ENCODE results near the gene GPBP1L1. TPM values are rescaled to one million over a fixed set of nuclear protein-coding genes. Genes with fewer than 3 reads are reported as not detected.
A peak's percentile ranks its signal among the peaks of the same experiment; 100 is the strongest.

The GPBP1L1 gene
- total and polyA plus RNA-seq, 2 experiments from 2014 or later, result 67.9 to 95.8 TPM

- peaks cover 32% of the 10 kb centered on the region for H4K20me1 ChIP-seq (ENCODE audit: insufficient read depth, poor library complexity, severe bottlenecking)
- peak overlapping the region; percentile 81 for H3K4me3 ChIP-seq
- peak overlapping the region; percentile 79 for H3K4me2 ChIP-seq
- no peak overlapping the region for H2AFZ ChIP-seq
- TF ChIP-seq EZH2phosphoT487 (IDR thresholded peaks at IDR 0.05; ENCODE audit: low read depth, severe bottlenecking, unreplicated experiment) (no peak), EZH2 (IDR thresholded peaks at IDR 0.05; ENCODE audit: borderline replicate concordance) (no peak), CTCF (IDR thresholded peaks at IDR 0.05; ENCODE audit: poor library complexity) (no peak)
- no peaks in the 10 kb centered on the region for H3K36me3 ChIP-seq (replicated peaks; ENCODE audit: insufficient read depth, low read depth)
- H3K27ac ChIP-seq, result peak overlapping the region; percentile 80
- DNase-seq (ENCODE audit: low spot score), result no peak
- H3K9me3 ChIP-seq (ENCODE audit: low read depth), result no peaks in the 10 kb centered on the region
- no peaks in the 10 kb centered on the region for H3K27me3 ChIP-seq
- H3K4me1 ChIP-seq (ENCODE audit: insufficient read depth), result peaks cover 14% of the 10 kb centered on the region
- H3K79me2 ChIP-seq, result peaks cover 50% of the 10 kb centered on the region
- no peaks in the 10 kb centered on the region for H3K9me2 ChIP-seq (replicated peaks; ENCODE audit: insufficient read depth)
- WGBS (ENCODE audit: low lambda C conversion rate, missing lambda C conversion rate), result 3% methylated on average over 5 of the region's 5 CpGs
Measured at GRCh38 chr1:45585110-45585426, 101.3 kb downstream of the GPBP1L1 start.

- H4K20me1 ChIP-seq (ENCODE audit: insufficient read depth, poor library complexity, severe bottlenecking), result peaks cover 31% of the 10 kb centered on the region
- no peaks in the 10 kb centered on the region for H3K27me3 ChIP-seq
- H3K4me3 ChIP-seq, result peak overlapping the region; percentile 81
- H3K4me2 ChIP-seq, result peak overlapping the region; percentile 79
- WGBS (ENCODE audit: low lambda C conversion rate, missing lambda C conversion rate), result 1% methylated on average over 39 of the region's 59 CpGs
- peak; percentile 96 for DNase-seq (ENCODE audit: low spot score)
- H3K9me2 ChIP-seq (replicated peaks; ENCODE audit: insufficient read depth), result no peaks in the 10 kb centered on the region
- H3K4me1 ChIP-seq (ENCODE audit: insufficient read depth), result peaks cover 14% of the 10 kb centered on the region
- H3K27ac ChIP-seq, result peak overlapping the region; percentile 80
- no peaks in the 10 kb centered on the region for H3K36me3 ChIP-seq (replicated peaks; ENCODE audit: insufficient read depth, low read depth)
- H3K79me2 ChIP-seq, result peaks cover 44% of the 10 kb centered on the region
- H3K9me3 ChIP-seq (ENCODE audit: low read depth), result no peaks in the 10 kb centered on the region
- H2AFZ ChIP-seq, result peak overlapping the region; percentile 96
- no peak for TF ChIP-seq CTCF (IDR thresholded peaks at IDR 0.05; ENCODE audit: poor library complexity)
- no peak for TF ChIP-seq EZH2 (IDR thresholded peaks at IDR 0.05; ENCODE audit: borderline replicate concordance)
- no peak for TF ChIP-seq EZH2phosphoT487 (IDR thresholded peaks at IDR 0.05; ENCODE audit: low read depth, severe bottlenecking, unreplicated experiment)
Measured at GRCh38 chr1:45584351-45585109, 101.8 kb downstream of the GPBP1L1 start.

- peak within 1 kb of the TSS; percentile 79 for H3K4me2 ChIP-seq
- H3K4me3 ChIP-seq, result peak within 1 kb of the TSS; percentile 81
- peaks cover 14% of the 10 kb centered on the region for H3K4me1 ChIP-seq (ENCODE audit: insufficient read depth)
- no peaks in the 10 kb centered on the region for H3K9me3 ChIP-seq (ENCODE audit: low read depth)
- WGBS (ENCODE audit: low lambda C conversion rate, missing lambda C conversion rate), result under 1% methylated on average over 27 of the region's 41 CpGs
- peak; percentile 93 for DNase-seq (ENCODE audit: low spot score)
- H3K27ac ChIP-seq, result peak within 1 kb of the TSS; percentile 80
- no peaks in the 10 kb centered on the region for H3K27me3 ChIP-seq
- H3K36me3 ChIP-seq (replicated peaks; ENCODE audit: insufficient read depth, low read depth), result no peaks in the 10 kb centered on the region
- H4K20me1 ChIP-seq (ENCODE audit: insufficient read depth, poor library complexity, severe bottlenecking), result peaks cover 26% of the 10 kb centered on the region
- H3K79me2 ChIP-seq, result peaks cover 37% of the 10 kb centered on the region
- no peak for TF ChIP-seq EZH2phosphoT487 (IDR thresholded peaks at IDR 0.05; ENCODE audit: low read depth, severe bottlenecking, unreplicated experiment)
- TF ChIP-seq CTCF (IDR thresholded peaks at IDR 0.05; ENCODE audit: poor library complexity), result no peak
- no peak for TF ChIP-seq EZH2 (IDR thresholded peaks at IDR 0.05; ENCODE audit: borderline replicate concordance)
- H3K9me2 ChIP-seq (replicated peaks; ENCODE audit: insufficient read depth), result no peaks in the 10 kb centered on the region
- peak within 1 kb of the TSS; percentile 96 for H2AFZ ChIP-seq
Measured at GRCh38 chr1:45583666-45584350, 102.5 kb downstream of the GPBP1L1 start, which contains the start of gene NASP. TSS of gene NASP (plus strand) at chr1:45584041. CDS start at chr1:45584147, 106 bp downstream.

Measured in hepatocyte (in vitro differentiated cells).